Measurements from ENCODE around the gene GPR137C. TPM values are rescaled to one million over a fixed set of nuclear protein-coding genes. Genes with fewer than 3 reads are reported as not detected.

Gene GPR137C
- polyA plus RNA-seq, 1 of the 3 experiments (the other 2 are of a cell fraction) = 0.54 TPM

DNA sequence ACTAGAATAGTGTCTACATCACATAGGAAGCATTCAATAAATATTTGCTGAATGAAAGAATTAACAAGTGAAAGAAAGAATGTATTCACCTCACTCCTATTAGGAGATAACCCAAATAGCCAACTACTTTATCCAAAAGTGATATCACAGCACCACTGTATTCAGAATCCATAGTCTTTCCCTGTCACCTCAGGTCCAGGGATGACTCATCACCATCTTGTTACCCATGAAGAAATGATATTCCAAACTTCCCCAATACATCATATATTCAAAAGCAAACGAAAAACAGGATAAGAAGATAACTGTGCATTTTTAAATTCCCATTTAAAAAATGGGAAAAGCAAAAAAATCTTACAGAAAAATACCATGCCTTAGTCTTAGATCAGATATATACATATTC is 39.4 kb upstream of the GPR137C start:
- TF ChIP-seq ELF1 (IDR thresholded peaks at IDR 0.05) (no peak), TEAD4 (IDR thresholded peaks at IDR 0.05; ENCODE audit: borderline replicate concordance, insufficient read depth) (no peak), TCF12 (IDR thresholded peaks at IDR 0.05) (no peak), RAD21 (IDR thresholded peaks at IDR 0.05; ENCODE audit: low read length) (no peak), FOSL2 (IDR thresholded peaks at IDR 0.05; ENCODE audit: borderline replicate concordance, low read depth) (no peak), TAF1 (IDR thresholded peaks at IDR 0.05; ENCODE audit: borderline replicate concordance, low read depth, low read length) (no peak), MEF2A (IDR thresholded peaks at IDR 0.05; ENCODE audit: borderline replicate concordance, low read depth) (no peak), SMC3 (IDR thresholded peaks at IDR 0.05; ENCODE audit: low read depth, low read length) (no peak), MXI1 (IDR thresholded peaks at IDR 0.05; ENCODE audit: low read depth, low read length) (no peak), RXRA (IDR thresholded peaks at IDR 0.05; ENCODE audit: borderline replicate concordance, low read depth) (no peak), RCOR1 (IDR thresholded peaks at IDR 0.05; ENCODE audit: low read length) (no peak), EZH2phosphoT487 (IDR thresholded peaks at IDR 0.05; ENCODE audit: borderline replicate concordance, low read depth) (no peak), RFX5 (IDR thresholded peaks at IDR 0.05; ENCODE audit: low read length) (no peak), JUND (IDR thresholded peaks at IDR 0.05) (no peak), GATA2 (CRISPR knock-in tag; IDR thresholded peaks at IDR 0.05) (no peak), FOXM1 (IDR thresholded peaks at IDR 0.05; ENCODE audit: low read depth) (no peak)
- TF ChIP-seq, protein P1, sequence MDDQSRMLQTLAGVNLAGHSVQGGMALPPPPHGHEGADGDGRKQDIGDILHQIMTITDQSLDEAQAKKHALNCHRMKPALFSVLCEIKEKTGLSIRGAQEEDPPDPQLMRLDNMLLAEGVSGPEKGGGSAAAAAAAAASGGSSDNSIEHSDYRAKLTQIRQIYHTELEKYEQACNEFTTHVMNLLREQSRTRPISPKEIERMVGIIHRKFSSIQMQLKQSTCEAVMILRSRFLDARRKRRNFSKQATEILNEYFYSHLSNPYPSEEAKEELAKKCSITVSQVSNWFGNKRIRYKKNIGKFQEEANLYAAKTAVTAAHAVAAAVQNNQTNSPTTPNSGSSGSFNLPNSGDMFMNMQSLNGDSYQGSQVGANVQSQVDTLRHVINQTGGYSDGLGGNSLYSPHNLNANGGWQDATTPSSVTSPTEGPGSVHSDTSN (IDR thresholded peaks at IDR 0.05) = no peak
- TF ChIP-seq, protein P2, sequence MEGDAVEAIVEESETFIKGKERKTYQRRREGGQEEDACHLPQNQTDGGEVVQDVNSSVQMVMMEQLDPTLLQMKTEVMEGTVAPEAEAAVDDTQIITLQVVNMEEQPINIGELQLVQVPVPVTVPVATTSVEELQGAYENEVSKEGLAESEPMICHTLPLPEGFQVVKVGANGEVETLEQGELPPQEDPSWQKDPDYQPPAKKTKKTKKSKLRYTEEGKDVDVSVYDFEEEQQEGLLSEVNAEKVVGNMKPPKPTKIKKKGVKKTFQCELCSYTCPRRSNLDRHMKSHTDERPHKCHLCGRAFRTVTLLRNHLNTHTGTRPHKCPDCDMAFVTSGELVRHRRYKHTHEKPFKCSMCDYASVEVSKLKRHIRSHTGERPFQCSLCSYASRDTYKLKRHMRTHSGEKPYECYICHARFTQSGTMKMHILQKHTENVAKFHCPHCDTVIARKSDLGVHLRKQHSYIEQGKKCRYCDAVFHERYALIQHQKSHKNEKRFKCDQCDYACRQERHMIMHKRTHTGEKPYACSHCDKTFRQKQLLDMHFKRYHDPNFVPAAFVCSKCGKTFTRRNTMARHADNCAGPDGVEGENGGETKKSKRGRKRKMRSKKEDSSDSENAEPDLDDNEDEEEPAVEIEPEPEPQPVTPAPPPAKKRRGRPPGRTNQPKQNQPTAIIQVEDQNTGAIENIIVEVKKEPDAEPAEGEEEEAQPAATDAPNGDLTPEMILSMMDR (IDR thresholded peaks at IDR 0.05) = no peak
- TF ChIP-seq, protein P3, sequence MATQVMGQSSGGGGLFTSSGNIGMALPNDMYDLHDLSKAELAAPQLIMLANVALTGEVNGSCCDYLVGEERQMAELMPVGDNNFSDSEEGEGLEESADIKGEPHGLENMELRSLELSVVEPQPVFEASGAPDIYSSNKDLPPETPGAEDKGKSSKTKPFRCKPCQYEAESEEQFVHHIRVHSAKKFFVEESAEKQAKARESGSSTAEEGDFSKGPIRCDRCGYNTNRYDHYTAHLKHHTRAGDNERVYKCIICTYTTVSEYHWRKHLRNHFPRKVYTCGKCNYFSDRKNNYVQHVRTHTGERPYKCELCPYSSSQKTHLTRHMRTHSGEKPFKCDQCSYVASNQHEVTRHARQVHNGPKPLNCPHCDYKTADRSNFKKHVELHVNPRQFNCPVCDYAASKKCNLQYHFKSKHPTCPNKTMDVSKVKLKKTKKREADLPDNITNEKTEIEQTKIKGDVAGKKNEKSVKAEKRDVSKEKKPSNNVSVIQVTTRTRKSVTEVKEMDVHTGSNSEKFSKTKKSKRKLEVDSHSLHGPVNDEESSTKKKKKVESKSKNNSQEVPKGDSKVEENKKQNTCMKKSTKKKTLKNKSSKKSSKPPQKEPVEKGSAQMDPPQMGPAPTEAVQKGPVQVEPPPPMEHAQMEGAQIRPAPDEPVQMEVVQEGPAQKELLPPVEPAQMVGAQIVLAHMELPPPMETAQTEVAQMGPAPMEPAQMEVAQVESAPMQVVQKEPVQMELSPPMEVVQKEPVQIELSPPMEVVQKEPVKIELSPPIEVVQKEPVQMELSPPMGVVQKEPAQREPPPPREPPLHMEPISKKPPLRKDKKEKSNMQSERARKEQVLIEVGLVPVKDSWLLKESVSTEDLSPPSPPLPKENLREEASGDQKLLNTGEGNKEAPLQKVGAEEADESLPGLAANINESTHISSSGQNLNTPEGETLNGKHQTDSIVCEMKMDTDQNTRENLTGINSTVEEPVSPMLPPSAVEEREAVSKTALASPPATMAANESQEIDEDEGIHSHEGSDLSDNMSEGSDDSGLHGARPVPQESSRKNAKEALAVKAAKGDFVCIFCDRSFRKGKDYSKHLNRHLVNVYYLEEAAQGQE (IDR thresholded peaks at IDR 0.05; ENCODE audit: low read depth, low read length) = no peak
- TF ChIP-seq, protein P4, sequence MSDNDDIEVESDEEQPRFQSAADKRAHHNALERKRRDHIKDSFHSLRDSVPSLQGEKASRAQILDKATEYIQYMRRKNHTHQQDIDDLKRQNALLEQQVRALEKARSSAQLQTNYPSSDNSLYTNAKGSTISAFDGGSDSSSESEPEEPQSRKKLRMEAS (IDR thresholded peaks at IDR 0.05; ENCODE audit: low read depth) = no peak
- Histone ChIP-seq H3K4me3 (ENCODE audit: low read depth in 2 of 2, low read length in 1 of 2) (no peak overlapping the region), H3F3A (replicated peaks; ENCODE audit: insufficient read depth) (no peaks in the 10 kb centered on the region), H3K79me2 (ENCODE audit: insufficient read depth) (no peaks in the 10 kb centered on the region), H3K27me3 (ENCODE audit: insufficient read depth) (no peaks in the 10 kb centered on the region), H3K4me2 (no peak overlapping the region), H2AFZ (ENCODE audit: low read depth) (no peak overlapping the region), H3K36me3 (replicated peaks in 1 of 2; ENCODE audit: control insufficient read depth in 1 of 2, insufficient read depth in 2 of 2, low read length in 1 of 2) (peaks cover 0 to 7% of the 10 kb centered on the region in 2 experiments), H3K9ac (no peak overlapping the region), H3K9me3 (no peaks in the 10 kb centered on the region), H3K4me1 (ENCODE audit: control insufficient read depth in 1 of 2, insufficient read depth in 2 of 2, low read depth in 1 of 2, low read length in 1 of 2) (no peaks in the 10 kb centered on the region), H3K27ac (ENCODE audit: low read depth in 2 of 2, low read length in 1 of 2) (no peak overlapping the region), H4K20me1 (ENCODE audit: insufficient read depth) (no peaks in the 10 kb centered on the region), H3K9me2 (no peaks in the 10 kb centered on the region)
- no peak for DNase-seq
- ChIA-PET POLR2A (no interaction called here), CTCF (interaction anchor here (0.6 kb wide), 1 partner anchor 90 kb away, joined by 3 read pairs; no protein-coding TSS in a partner anchor)
- 74% methylated on average over 1 of the region's 1 CpG for WGBS (ENCODE audit: low lambda C conversion rate)

Data from SK-N-SH (cell line).